ENCODE measurements around the gene CAPRIN2. TPM values are rescaled to one million over a fixed set of nuclear protein-coding genes. Genes with fewer than 3 reads are reported as not detected.

Gene CAPRIN2, protein sequence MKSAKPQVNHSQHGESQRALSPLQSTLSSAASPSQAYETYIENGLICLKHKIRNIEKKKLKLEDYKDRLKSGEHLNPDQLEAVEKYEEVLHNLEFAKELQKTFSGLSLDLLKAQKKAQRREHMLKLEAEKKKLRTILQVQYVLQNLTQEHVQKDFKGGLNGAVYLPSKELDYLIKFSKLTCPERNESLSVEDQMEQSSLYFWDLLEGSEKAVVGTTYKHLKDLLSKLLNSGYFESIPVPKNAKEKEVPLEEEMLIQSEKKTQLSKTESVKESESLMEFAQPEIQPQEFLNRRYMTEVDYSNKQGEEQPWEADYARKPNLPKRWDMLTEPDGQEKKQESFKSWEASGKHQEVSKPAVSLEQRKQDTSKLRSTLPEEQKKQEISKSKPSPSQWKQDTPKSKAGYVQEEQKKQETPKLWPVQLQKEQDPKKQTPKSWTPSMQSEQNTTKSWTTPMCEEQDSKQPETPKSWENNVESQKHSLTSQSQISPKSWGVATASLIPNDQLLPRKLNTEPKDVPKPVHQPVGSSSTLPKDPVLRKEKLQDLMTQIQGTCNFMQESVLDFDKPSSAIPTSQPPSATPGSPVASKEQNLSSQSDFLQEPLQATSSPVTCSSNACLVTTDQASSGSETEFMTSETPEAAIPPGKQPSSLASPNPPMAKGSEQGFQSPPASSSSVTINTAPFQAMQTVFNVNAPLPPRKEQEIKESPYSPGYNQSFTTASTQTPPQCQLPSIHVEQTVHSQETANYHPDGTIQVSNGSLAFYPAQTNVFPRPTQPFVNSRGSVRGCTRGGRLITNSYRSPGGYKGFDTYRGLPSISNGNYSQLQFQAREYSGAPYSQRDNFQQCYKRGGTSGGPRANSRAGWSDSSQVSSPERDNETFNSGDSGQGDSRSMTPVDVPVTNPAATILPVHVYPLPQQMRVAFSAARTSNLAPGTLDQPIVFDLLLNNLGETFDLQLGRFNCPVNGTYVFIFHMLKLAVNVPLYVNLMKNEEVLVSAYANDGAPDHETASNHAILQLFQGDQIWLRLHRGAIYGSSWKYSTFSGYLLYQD
- polyA plus RNA-seq (2012; ENCODE audit: low read depth, missing spikeins): 4.1 TPM

DNA sequence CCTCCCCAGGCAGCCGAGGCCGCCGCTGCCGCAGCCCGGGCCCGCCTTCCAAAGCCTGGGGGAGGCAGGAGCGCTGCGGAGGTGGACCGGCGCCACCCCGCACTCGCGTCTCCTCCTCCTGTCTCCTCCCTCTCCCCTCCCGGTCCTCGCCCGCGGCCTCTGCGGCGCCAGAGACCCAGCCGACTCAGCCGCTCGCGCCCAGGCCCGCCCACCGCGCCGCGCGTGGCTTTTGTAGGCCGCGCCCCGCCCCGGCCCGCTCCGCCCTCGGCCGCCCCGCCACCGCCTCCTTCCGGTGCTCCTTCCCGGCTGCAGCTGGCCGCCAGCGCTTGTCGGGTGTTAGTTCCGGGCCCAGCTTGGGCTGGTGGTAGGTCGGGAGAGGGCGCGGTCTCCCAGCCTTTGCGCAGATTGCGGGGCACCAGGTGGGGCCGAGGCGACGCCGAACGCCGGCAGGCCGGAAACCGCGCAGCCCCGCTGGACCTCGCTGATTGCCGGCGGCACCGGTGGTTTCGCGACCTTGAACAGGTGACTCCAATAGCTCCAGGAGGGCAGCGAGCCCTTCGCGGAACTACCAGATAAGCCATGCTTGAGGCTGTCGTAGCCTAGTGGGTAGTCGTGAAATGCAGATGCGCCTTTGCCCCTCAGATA, at the start of gene CAPRIN2:
Gene CAPRIN2 (minus strand): TSS at position 202 of the 645 bp plus-strand sequence. CDS start 1,431 bp downstream, outside the sequence.
- DNase-seq (ENCODE audit: insufficient read length, low spot score): peak; percentile 79
- TF ChIP-seq POLR2AphosphoS5 (IDR thresholded peaks at IDR 0.05; ENCODE audit: low read depth, low read length) (peak; percentile 27; the same call in 1 of the 2 replicates), TAF1 (IDR thresholded peaks at IDR 0.05; ENCODE audit: low read depth, low read length) (peak; percentile 25; the same call in 1 of the 2 replicates), POLR2A (IDR thresholded peaks at IDR 0.05; ENCODE audit: low read depth, low read length) (peak; percentile 55; the same call in 1 of the 2 replicates), SPI1 (IDR thresholded peaks at IDR 0.05; ENCODE audit: low read depth, low read length) (no peak), POU2F2 (IDR thresholded peaks at IDR 0.05; ENCODE audit: low read depth, low read length) (no peak)
- peak; percentile 97 for FAIRE-seq

DNA sequence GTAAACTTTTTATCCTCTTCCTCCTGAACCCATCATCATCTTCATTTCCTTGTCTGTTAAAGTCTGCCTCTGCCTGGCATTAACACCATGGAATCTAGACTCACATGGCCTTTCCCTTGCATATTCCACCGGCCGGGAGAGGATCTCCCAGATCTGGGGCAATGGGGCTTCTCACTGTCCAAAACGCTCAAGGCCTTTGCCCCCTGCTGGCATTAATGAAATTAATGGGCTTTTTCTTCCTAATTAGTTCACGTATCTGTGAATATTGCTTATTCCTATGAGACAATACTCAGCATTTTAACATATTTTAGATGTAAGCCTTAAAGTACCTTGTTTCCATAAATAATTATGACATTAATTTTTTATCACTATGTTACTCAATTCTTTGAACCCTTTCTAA, 42.9 kb upstream of the CAPRIN2 start:
- no peak for DNase-seq (ENCODE audit: insufficient read length, low spot score)
- no peak for TF ChIP-seq POU2F2 (IDR thresholded peaks at IDR 0.05; ENCODE audit: low read depth, low read length)
- no peak for TF ChIP-seq POLR2A (IDR thresholded peaks at IDR 0.05; ENCODE audit: low read depth, low read length)
- no peak for TF ChIP-seq SPI1 (IDR thresholded peaks at IDR 0.05; ENCODE audit: low read depth, low read length)
- no peak for TF ChIP-seq TAF1 (IDR thresholded peaks at IDR 0.05; ENCODE audit: low read depth, low read length)
- TF ChIP-seq PAX5 (IDR thresholded peaks at IDR 0.05; ENCODE audit: insufficient read depth, low read length, severe bottlenecking): no peak
- TF ChIP-seq POLR2AphosphoS5 (IDR thresholded peaks at IDR 0.05; ENCODE audit: low read depth, low read length): no peak
- no peak for FAIRE-seq

DNA sequence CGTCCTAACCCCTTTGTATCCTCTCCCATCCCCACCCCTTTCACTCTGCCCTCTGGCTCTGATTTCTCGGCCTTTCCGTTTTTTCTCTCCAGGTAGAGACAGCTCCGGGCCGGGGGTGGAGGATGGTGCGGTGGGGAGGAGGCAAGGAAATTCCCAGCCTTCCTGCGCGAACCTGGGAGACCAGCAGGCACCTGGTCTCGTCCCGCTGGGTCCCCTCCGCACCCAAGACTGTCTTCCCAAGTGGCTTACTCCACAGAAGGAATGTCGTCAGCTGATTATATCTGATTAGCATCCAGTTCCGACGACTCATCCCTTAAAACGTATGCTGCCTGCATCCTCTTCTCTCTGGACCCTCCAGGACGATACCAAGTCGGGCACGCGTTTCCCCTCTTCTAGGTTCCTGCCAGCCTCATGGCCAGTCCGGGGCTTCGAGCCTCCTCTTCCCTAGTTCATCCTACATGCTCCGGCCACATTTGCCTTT, 42.2 kb upstream of the CAPRIN2 start:
- FAIRE-seq: no peak
- TF ChIP-seq TAF1 (IDR thresholded peaks at IDR 0.05; ENCODE audit: low read depth, low read length) (no peak), SPI1 (IDR thresholded peaks at IDR 0.05; ENCODE audit: low read depth, low read length) (no peak), PAX5 (IDR thresholded peaks at IDR 0.05; ENCODE audit: insufficient read depth, low read length, severe bottlenecking) (no peak), POLR2A (IDR thresholded peaks at IDR 0.05; ENCODE audit: low read depth, low read length) (no peak), POLR2AphosphoS5 (IDR thresholded peaks at IDR 0.05; ENCODE audit: low read depth, low read length) (no peak), POU2F2 (IDR thresholded peaks at IDR 0.05; ENCODE audit: low read depth, low read length) (no peak)

DNA sequence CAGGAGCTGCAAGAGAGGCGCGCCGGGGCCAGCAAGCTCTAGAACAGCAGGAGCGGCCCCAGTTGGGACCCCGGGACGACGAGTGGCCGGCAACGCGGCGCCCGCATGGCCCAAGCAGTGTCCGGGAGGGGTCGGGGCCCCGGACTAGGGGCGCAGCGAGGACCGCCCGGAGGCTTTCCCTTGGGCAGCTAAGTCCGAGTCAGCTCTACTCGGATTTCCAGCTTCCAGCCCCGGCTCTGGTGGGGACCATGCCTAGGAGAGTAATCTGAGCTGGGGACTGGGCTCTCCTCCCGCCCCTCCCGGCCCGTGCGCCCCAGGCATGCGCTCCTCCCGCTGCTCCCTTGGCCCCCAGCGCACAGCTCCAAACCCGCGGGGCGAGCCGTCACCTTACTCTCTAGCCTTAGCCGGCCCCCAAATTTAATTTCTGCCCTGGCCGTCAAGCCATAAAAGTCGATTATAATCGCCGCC, 41.6 kb upstream of the CAPRIN2 start:
- no peak for FAIRE-seq
- TF ChIP-seq TAF1 (IDR thresholded peaks at IDR 0.05; ENCODE audit: low read depth, low read length) (no peak), PAX5 (IDR thresholded peaks at IDR 0.05; ENCODE audit: insufficient read depth, low read length, severe bottlenecking) (no peak), SPI1 (IDR thresholded peaks at IDR 0.05; ENCODE audit: low read depth, low read length) (no peak), POLR2AphosphoS5 (IDR thresholded peaks at IDR 0.05; ENCODE audit: low read depth, low read length) (no peak), POLR2A (IDR thresholded peaks at IDR 0.05; ENCODE audit: low read depth, low read length) (no peak), POU2F2 (IDR thresholded peaks at IDR 0.05; ENCODE audit: low read depth, low read length) (no peak)
- DNase-seq (ENCODE audit: insufficient read length, low spot score): no peak

More for the DNA sequence above, 42.2 kb upstream of the CAPRIN2 start:
- DNase-seq (ENCODE audit: insufficient read length, low spot score): no peak

DNA sequence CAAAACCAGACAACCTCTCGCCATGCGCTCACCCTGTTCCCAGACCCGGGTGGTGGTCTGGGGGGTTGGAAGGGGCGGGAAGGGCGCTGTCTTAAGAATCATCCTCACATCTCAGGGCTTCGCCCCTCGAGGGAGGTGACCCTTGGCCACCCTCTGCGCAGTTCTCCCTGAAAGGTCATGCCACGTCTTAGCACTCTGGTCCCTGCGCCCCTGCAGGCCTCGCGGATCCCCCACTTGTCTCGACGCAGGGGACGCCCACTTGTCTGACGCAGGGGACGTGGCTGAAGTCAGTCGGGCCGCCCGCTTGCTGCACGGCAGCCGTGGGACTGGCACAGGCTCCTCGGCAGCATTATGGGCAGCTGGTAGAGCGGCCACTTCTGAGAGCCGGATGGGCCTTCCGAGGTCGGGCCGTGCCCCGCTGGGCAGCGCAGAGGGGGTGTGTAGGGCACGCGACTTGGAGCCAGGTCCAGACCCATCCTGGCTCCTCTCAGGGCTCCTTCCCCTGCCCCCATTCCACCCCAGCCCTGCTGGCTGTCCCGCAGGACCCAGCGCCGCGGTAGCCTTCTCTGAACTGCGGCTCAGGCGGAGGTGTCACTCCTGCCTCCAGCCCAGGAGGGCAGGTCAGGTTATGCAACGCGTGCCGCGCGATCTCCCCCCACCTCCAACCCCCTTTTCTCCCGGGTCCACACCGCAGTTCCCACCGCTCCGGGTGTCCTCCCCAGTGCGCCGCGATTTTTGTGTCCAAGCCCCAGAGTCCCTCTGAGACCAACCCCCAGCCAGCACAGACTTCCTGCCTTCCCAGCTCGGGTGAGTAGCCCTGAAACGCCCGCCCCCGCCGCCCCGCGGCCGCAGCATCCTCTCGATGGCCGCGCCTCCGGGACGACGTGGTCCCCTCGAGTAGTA, 40.9 kb upstream of the CAPRIN2 start:
- FAIRE-seq (no peak), DNase-seq (ENCODE audit: insufficient read length, low spot score) (peak; percentile 60)
- TF ChIP-seq POLR2A (IDR thresholded peaks at IDR 0.05; ENCODE audit: low read depth, low read length) (no peak), PAX5 (IDR thresholded peaks at IDR 0.05; ENCODE audit: insufficient read depth, low read length, severe bottlenecking) (no peak), POU2F2 (IDR thresholded peaks at IDR 0.05; ENCODE audit: low read depth, low read length) (no peak), POLR2AphosphoS5 (IDR thresholded peaks at IDR 0.05; ENCODE audit: low read depth, low read length) (no peak), SPI1 (IDR thresholded peaks at IDR 0.05; ENCODE audit: low read depth, low read length) (no peak), TAF1 (IDR thresholded peaks at IDR 0.05; ENCODE audit: low read depth, low read length) (no peak)

DNA sequence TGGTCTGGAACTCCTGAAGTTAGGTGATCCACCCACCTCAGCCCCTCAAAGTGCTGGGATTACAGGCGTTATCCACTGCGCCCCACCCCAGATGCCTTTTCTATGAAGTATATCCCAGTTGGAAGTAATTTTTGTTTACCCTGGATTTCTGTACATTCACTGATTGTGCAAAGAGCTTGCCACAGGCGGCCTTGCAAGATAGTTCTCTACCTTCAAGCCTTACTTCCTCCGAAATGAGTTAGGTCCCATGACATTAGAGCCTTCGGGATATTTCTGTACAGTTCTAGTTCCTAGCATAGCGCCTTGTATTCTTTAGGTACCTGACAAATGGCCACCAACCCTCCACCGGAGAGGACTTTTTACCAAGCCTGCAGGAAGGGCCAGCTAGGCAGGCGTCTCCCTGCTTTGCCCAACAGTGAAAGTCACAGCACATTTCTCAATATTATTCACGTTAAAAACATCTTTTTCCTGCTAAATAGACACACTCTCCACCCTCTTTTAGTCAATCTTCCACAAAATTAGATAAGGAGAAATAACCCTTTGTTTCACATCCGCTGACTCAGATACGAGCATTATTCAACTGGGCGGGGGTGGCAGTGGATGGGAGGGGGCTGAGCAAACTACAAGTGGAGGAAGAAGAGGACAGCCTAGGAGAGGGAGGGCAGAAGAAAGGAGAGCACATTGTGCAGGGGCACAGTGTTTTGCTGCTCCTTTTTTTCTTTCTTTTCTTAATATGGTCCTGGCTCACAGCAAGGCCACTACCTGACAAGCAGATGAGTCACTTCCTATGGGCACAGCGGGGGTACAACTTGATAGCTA, 40.0 kb upstream of the CAPRIN2 start:
- no peak for FAIRE-seq
- TF ChIP-seq PAX5 (IDR thresholded peaks at IDR 0.05; ENCODE audit: insufficient read depth, low read length, severe bottlenecking) (no peak), POU2F2 (IDR thresholded peaks at IDR 0.05; ENCODE audit: low read depth, low read length) (no peak), POLR2AphosphoS5 (IDR thresholded peaks at IDR 0.05; ENCODE audit: low read depth, low read length) (no peak), POLR2A (IDR thresholded peaks at IDR 0.05; ENCODE audit: low read depth, low read length) (no peak), TAF1 (IDR thresholded peaks at IDR 0.05; ENCODE audit: low read depth, low read length) (no peak), SPI1 (IDR thresholded peaks at IDR 0.05; ENCODE audit: low read depth, low read length) (no peak)
- DNase-seq (ENCODE audit: insufficient read length, low spot score): no peak

DNA sequence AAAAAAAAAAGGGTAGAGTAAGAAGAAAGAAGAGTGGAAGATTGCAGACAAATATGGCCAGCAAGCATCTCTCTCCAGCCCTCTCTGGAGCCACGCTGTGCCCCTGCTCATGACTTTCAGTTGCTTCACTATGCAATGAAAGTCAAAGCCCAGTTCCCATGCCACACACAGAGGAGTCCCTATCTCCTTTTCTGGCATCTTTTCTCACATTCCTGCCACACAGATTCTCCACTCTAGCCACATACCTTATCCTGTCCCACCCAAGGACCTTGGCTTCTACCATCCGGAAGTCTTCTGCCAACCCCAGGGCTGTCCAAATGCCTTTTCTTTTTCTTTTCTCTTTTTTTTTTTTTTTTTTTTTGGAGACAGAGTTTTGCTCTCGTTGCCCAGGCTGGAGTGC, 39.3 kb upstream of the CAPRIN2 start:
- DNase-seq (ENCODE audit: insufficient read length, low spot score) (no peak), FAIRE-seq (no peak)
- TF ChIP-seq TAF1 (IDR thresholded peaks at IDR 0.05; ENCODE audit: low read depth, low read length) (no peak), POLR2AphosphoS5 (IDR thresholded peaks at IDR 0.05; ENCODE audit: low read depth, low read length) (no peak), PAX5 (IDR thresholded peaks at IDR 0.05; ENCODE audit: insufficient read depth, low read length, severe bottlenecking) (no peak), POU2F2 (IDR thresholded peaks at IDR 0.05; ENCODE audit: low read depth, low read length) (no peak), POLR2A (IDR thresholded peaks at IDR 0.05; ENCODE audit: low read depth, low read length) (no peak), SPI1 (IDR thresholded peaks at IDR 0.05; ENCODE audit: low read depth, low read length) (no peak)

All from GM12891 (cell line).